Tibial nerve (tissue), 4 donors: ENCODE results near the gene BACH2.

Experiments
- CTCF ChIP-seq, 5 experiments: fragments of 200-600 bp in 3 of 5; fragments of 450-650 bp in 2 of 5; sonication (generic) in 3 of 5; IDR thresholded peaks; one replicate each; pipeline ENCODE4 v1.5.1; 2016 to 2019; ENCODE audit warnings: antibody characterized with exemption in 5 of 5, mild to moderate bottlenecking in 3 of 5, moderate library complexity in 2 of 5
- EP300 ChIP-seq, 2 donors: sonication (generic); formaldehyde crosslinking; IDR thresholded peaks; one replicate each; pipeline ENCODE4 v1.6.1; 2017; ENCODE audit warnings: antibody characterized with exemption in 2 of 2, mild to moderate bottlenecking in 1 of 2

- TF ChIP-seq CTCF (IDR thresholded peaks at IDR 0.05) = no peak
- no peak for TF ChIP-seq EP300 (IDR thresholded peaks at IDR 0.05)
Observed at GRCh38 chr6:90218959-90219208, 77.8 kb downstream of the BACH2 start.
